Measurements from ENCODE around the gene MMP28.

DNA sequence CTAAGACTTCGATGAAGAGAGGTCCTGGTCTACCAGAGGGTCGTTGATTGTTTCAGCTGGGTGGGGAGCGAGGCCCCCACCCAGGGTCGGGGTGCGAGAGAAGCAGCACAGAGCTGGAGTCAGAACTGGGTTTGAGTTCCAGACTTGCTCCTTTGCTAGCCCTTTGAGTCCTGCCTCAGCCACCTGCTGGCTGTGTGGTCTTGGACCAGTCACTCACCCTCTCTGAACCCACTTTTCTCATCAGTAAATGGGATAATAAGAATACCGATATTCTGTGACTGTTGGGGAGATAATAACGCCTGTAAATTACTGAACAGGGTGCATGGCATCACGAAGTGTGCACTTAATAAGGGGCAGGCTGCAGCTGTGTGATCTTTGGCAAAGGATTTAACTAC, 427 bp upstream of the MMP28 start:
- TF ChIP-seq POLR2A (IDR thresholded peaks at IDR 0.05) = no peak
- TF ChIP-seq, protein P1, sequence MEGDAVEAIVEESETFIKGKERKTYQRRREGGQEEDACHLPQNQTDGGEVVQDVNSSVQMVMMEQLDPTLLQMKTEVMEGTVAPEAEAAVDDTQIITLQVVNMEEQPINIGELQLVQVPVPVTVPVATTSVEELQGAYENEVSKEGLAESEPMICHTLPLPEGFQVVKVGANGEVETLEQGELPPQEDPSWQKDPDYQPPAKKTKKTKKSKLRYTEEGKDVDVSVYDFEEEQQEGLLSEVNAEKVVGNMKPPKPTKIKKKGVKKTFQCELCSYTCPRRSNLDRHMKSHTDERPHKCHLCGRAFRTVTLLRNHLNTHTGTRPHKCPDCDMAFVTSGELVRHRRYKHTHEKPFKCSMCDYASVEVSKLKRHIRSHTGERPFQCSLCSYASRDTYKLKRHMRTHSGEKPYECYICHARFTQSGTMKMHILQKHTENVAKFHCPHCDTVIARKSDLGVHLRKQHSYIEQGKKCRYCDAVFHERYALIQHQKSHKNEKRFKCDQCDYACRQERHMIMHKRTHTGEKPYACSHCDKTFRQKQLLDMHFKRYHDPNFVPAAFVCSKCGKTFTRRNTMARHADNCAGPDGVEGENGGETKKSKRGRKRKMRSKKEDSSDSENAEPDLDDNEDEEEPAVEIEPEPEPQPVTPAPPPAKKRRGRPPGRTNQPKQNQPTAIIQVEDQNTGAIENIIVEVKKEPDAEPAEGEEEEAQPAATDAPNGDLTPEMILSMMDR (IDR thresholded peaks at IDR 0.05) = no peak

Measured in thyroid gland (tissue), 4 donors.